Panc1 (cell line): ENCODE data around the gene ABCA6. TPM values are rescaled to one million over a fixed set of nuclear protein-coding genes. Genes with fewer than 3 reads are reported as not detected.

Experiments used
- ATAC-seq: fragments of 200-7000 bp; cut with Tn5 transposase; 2 replicates; pipeline ENCODE4 v1.9.1; 2020; ENCODE audit warnings: mild to moderate bottlenecking, moderate library complexity
- BruUV-seq: library from RNA; stranded (reverse); fragments of 400-500 nt; replicated peaks from 2 replicates; lab custom pipeline; 2021; lab: Mats Ljungman, UMichigan
- CTCF ChIA-PET: fragments of 300-600 bp; sonication (Branson Sonifier 250); formaldehyde crosslinking; loops from one replicate; lab custom pipeline; 2022; ENCODE audit warnings: antibody characterized with exemption; lab: Charles Lee
- POLR2A ChIA-PET: fragments of 300-600 bp; sonication (Branson Sonifier 250); formaldehyde crosslinking; loops from one replicate; lab custom pipeline; 2022; ENCODE audit warnings: antibody characterized with exemption; lab: Charles Lee
- DNase-seq: peaks from one replicate; pipeline ENCODE4 v3.0.0-alpha.2; 2010; ENCODE audit warnings: low read depth, low spot score
- H3K27ac ChIP-seq: 2 replicates; pipeline ENCODE4 v1.5.1; 2011; ENCODE audit warnings: mild to moderate bottlenecking, low read length, inconsistent platforms
- H3K27me3 ChIP-seq: fragments of 200-500 bp; sonication (Bioruptor generic); 2 replicates; pipeline ENCODE4 v1.6.0; 2014; ENCODE audit warnings: low read length, inconsistent platforms; ENCODE audit not compliant: control insufficient read depth, insufficient read depth
- H3K36me3 ChIP-seq: fragments of 200-500 bp; sonication (Bioruptor generic); 2 replicates; pipeline ENCODE4 v1.5.1; 2014; ENCODE audit warnings: inconsistent platforms, mild to moderate bottlenecking, low read length, moderate library complexity; ENCODE audit not compliant: control insufficient read depth, insufficient read depth
- H3K4me1 ChIP-seq: 2 replicates; pipeline ENCODE4 v1.5.1; 2011; ENCODE audit warnings: inconsistent platforms, mild to moderate bottlenecking, low read length, moderate library complexity; ENCODE audit not compliant: control insufficient read depth, insufficient read depth
- H3K4me3 ChIP-seq, 2 experiments: 2 replicates each; pipeline ENCODE4 v1.5.1; 2011 to 2012; ENCODE audit warnings: low read depth in 2 of 2, low read length in 2 of 2, mild to moderate bottlenecking in 2 of 2, inconsistent platforms in 1 of 2, moderate library complexity in 1 of 2
- H3K9me3 ChIP-seq: fragments of 200-500 bp; sonication (Bioruptor generic); 2 replicates; pipeline ENCODE4 v1.5.1; 2014; ENCODE audit warnings: low read depth, mild to moderate bottlenecking, inconsistent platforms, low read length, moderate library complexity; ENCODE audit not compliant: control insufficient read depth, insufficient read depth
- CTCF ChIP-seq: fragments of 450-650 bp; IDR thresholded peaks from 2 replicates; pipeline ENCODE4 v1.5.1; 2017; ENCODE audit warnings: mild to moderate bottlenecking
- POLR2AphosphoS5 ChIP-seq: IDR thresholded peaks from 2 replicates; pipeline ENCODE4 v1.6.1; 2012; ENCODE audit warnings: mild to moderate bottlenecking, low read depth, low read length, moderate library complexity
- REST ChIP-seq, 2 experiments: IDR thresholded peaks; 2 replicates each; pipeline ENCODE4 v1.6.1; 2011 to 2012; ENCODE audit warnings: low read depth in 2 of 2, control low read depth in 1 of 2, low read length in 1 of 2, mild to moderate bottlenecking in 1 of 2, moderate library complexity in 1 of 2; ENCODE audit not compliant: insufficient read depth in 1 of 2
- SIN3A ChIP-seq: IDR thresholded peaks from 2 replicates; pipeline ENCODE4 v1.6.1; 2012; ENCODE audit warnings: low read depth, mild to moderate bottlenecking, low read length, moderate library complexity, borderline replicate concordance; ENCODE audit not compliant: insufficient read depth
- TCF7L2 ChIP-seq: IDR thresholded peaks from 2 replicates; pipeline ENCODE4 v1.6.1; 2011; ENCODE audit warnings: mild to moderate bottlenecking, low read depth, low read length, inconsistent platforms
- in situ Hi-C: cut with HindIII; loops from 2 replicates; pipeline ENCODE4 v1.10.0; 2016; ENCODE audit warnings: low sequenced_read_pairs, low pct_unique_long_range_greater_than_20kb
- intact Hi-C: fragments of 100-400 bp; cut with micrococcal nuclease; formaldehyde crosslinking; loops from one replicate; pipeline ENCODE4 v1.10.0; 2022; ENCODE audit not compliant: unreplicated experiment
- total RNA-seq: library from RNA; stranded (reverse); gene quantifications from one replicate; pipeline ENCODE4 v1.2.1, GENCODE V29; 2021; ENCODE audit not compliant: unreplicated experiment

ABCA6 gene
- total RNA-seq, 1 experiment from 2014 or later, result 0.46 TPM

GRCh38 chr17:69057280-69057679 is 84.4 kb downstream of the ABCA6 start:
- DNase-seq (no peak), ATAC-seq (no peak)
- in situ Hi-C loops, result no loop called here
- ChIA-PET CTCF (no interaction called here), POLR2A (no interaction called here)
- intact Hi-C loops, result no loop called here
- H3K36me3 ChIP-seq, result no peaks in the 10 kb centered on the region
- no peaks in the 10 kb centered on the region for H3K27me3 ChIP-seq
- no peaks in the 10 kb centered on the region for H3K4me1 ChIP-seq
- no peak overlapping the region for H3K27ac ChIP-seq
- TF ChIP-seq CTCF, result no peak
- TF ChIP-seq SIN3A, result no peak
- no peak for TF ChIP-seq REST (IDR thresholded peaks at IDR 0.05; ENCODE audit: insufficient read depth in 1 of 2, low read depth in 2 of 2, low read length in 1 of 2)
- no peak for TF ChIP-seq TCF7L2
- no peak for TF ChIP-seq POLR2AphosphoS5
- no peaks in the 10 kb centered on the region for H3K9me3 ChIP-seq
- BruUV-seq, result no TSS peak
- no peak overlapping the region for H3K4me3 ChIP-seq

GRCh38 chr17:69056179-69056823 is 85.4 kb downstream of the ABCA6 start:
- ATAC-seq (no peak), DNase-seq (no peak)
- no peaks in the 10 kb centered on the region for H3K9me3 ChIP-seq
- ChIA-PET POLR2A (no interaction called here), CTCF (no interaction called here)
- intact Hi-C loops (no loop called here), in situ Hi-C loops (no loop called here)
- no peaks in the 10 kb centered on the region for H3K4me1 ChIP-seq
- TF ChIP-seq REST (IDR thresholded peaks at IDR 0.05; ENCODE audit: insufficient read depth in 1 of 2, low read depth in 2 of 2, low read length in 1 of 2) (no peak), SIN3A (no peak), CTCF (no peak), POLR2AphosphoS5 (no peak), TCF7L2 (no peak)
- H3K4me3 ChIP-seq, result no peak overlapping the region
- H3K27ac ChIP-seq, result no peak overlapping the region
- no TSS peak for BruUV-seq
- H3K27me3 ChIP-seq, result no peaks in the 10 kb centered on the region
- H3K36me3 ChIP-seq, result no peaks in the 10 kb centered on the region
